HEK293 (cell line): ENCODE results near the gene CAPN8.

Experiments used
- CTCF ChIA-PET: fragments of 350-600 bp; formaldehyde crosslinking; extraction: SDS; loops from one replicate; lab custom pipeline; 2021; ENCODE audit warnings: antibody characterized with exemption; lab: Yijun Ruan, JAX
- POLR2A ChIA-PET: fragments of 300-600 bp; formaldehyde crosslinking; extraction: SDS; loops from one replicate; lab custom pipeline; 2020; ENCODE audit warnings: antibody characterized with exemption, inconsistent platforms; lab: Yijun Ruan, JAX
- H3K27ac ChIP-seq: fragments of 200-500 bp; sonication (Bioruptor generic); 2 replicates; pipeline ENCODE4 v1.5.1; 2014; ENCODE audit warnings: low read depth, low read length, control low read depth, inconsistent platforms; ENCODE audit errors: extremely low read depth
- H3K36me3 ChIP-seq, 2 experiments: fragments of 200-500 bp in 1 of 2; sonication (Bioruptor generic) in 1 of 2; 1 replicate in 1 of 2; 2 replicates in 1 of 2; pipeline ENCODE4 v1.5.1; 2014 to 2017; ENCODE audit warnings: inconsistent platforms in 2 of 2, low read length in 2 of 2; ENCODE audit not compliant: control insufficient read depth in 2 of 2, insufficient read depth in 1 of 2
- H3K4me1 ChIP-seq: fragments of 200-500 bp; sonication (Bioruptor generic); 2 replicates; pipeline ENCODE4 v1.5.1; 2014; ENCODE audit warnings: mild to moderate bottlenecking, low read length, inconsistent platforms; ENCODE audit not compliant: control insufficient read depth, insufficient read depth
- H3K4me3 ChIP-seq: 2 replicates; pipeline ENCODE4 v1.5.1; 2011; ENCODE audit warnings: low read depth, mild to moderate bottlenecking, control low read depth, low read length, moderate library complexity
- H3K9me3 ChIP-seq: fragments of 200-500 bp; sonication (Bioruptor generic); 2 replicates; pipeline ENCODE4 v1.5.1; 2014; ENCODE audit warnings: low read depth, low read length, inconsistent platforms; ENCODE audit not compliant: control insufficient read depth, insufficient read depth
- BCL11A ChIP-seq: fragments of 450-650 bp; formaldehyde crosslinking; IDR thresholded peaks from 2 replicates; pipeline ENCODE4 v1.5.1; 2016; ENCODE audit warnings: low read depth, missing biosample characterization, missing genetic modification characterization
- GLI4 ChIP-seq: fragments of 450-650 bp; formaldehyde crosslinking; IDR thresholded peaks from 2 replicates; pipeline ENCODE4 v1.5.1; 2016; ENCODE audit warnings: missing biosample characterization, missing genetic modification characterization
- HOXA7 ChIP-seq: sonication (generic); formaldehyde crosslinking; IDR thresholded peaks from 2 replicates; pipeline ENCODE4 v1.8.1; 2022; ENCODE audit warnings: missing genetic modification reagents, borderline replicate concordance
- WT1 ChIP-seq: fragments of 450-650 bp; formaldehyde crosslinking; IDR thresholded peaks from 2 replicates; pipeline ENCODE4 v1.5.1; 2016; ENCODE audit warnings: missing biosample characterization, missing genetic modification characterization
- ZBTB17 ChIP-seq: fragments of 450-650 bp; formaldehyde crosslinking; IDR thresholded peaks from 2 replicates; pipeline ENCODE4 v1.5.1; 2016; ENCODE audit warnings: missing biosample characterization, missing genetic modification characterization
- ZFP3 ChIP-seq: fragments of 450-650 bp; formaldehyde crosslinking; IDR thresholded peaks from 2 replicates; pipeline ENCODE4 v1.5.1; 2016; ENCODE audit warnings: low read depth, missing biosample characterization, missing genetic modification characterization
- ZFP37 ChIP-seq: fragments of 450-650 bp; formaldehyde crosslinking; IDR thresholded peaks from 2 replicates; pipeline ENCODE4 v1.5.1; 2016; ENCODE audit warnings: missing biosample characterization, missing genetic modification characterization
- ZIC2 ChIP-seq: fragments of 450-650 bp; formaldehyde crosslinking; IDR thresholded peaks from 2 replicates; pipeline ENCODE4 v1.5.1; 2016; ENCODE audit warnings: missing biosample characterization, missing genetic modification characterization
- ZNF155 ChIP-seq: fragments of 450-650 bp; formaldehyde crosslinking; IDR thresholded peaks from 2 replicates; pipeline ENCODE4 v1.5.1; 2016; ENCODE audit warnings: missing biosample characterization, missing genetic modification characterization
- ZNF184 ChIP-seq: fragments of 450-650 bp; IDR thresholded peaks from 2 replicates; pipeline ENCODE4 v1.5.1; 2018; ENCODE audit warnings: missing biosample characterization, mild to moderate bottlenecking, missing genetic modification characterization
- ZNF19 ChIP-seq: fragments of 450-650 bp; formaldehyde crosslinking; IDR thresholded peaks from 2 replicates; pipeline ENCODE4; 2016; ENCODE audit warnings: missing biosample characterization, missing genetic modification characterization, low read depth
- ZNF2 ChIP-seq: fragments of 450-650 bp; formaldehyde crosslinking; IDR thresholded peaks from 2 replicates; pipeline ENCODE4 v1.5.1; 2016; ENCODE audit warnings: missing biosample characterization, missing genetic modification characterization
- ZNF473 ChIP-seq: fragments of 450-650 bp; formaldehyde crosslinking; IDR thresholded peaks from 2 replicates; pipeline ENCODE4 v1.5.1; 2017; ENCODE audit warnings: missing biosample characterization, missing genetic modification characterization
- ZNF530 ChIP-seq: fragments of 450-650 bp; formaldehyde crosslinking; IDR thresholded peaks from 2 replicates; pipeline ENCODE4 v1.5.1; 2016; ENCODE audit warnings: low read depth, missing biosample characterization, missing genetic modification characterization
- ZNF558 ChIP-seq: fragments of 450-650 bp; formaldehyde crosslinking; IDR thresholded peaks from 2 replicates; pipeline ENCODE4 v1.5.1; 2016; ENCODE audit warnings: missing biosample characterization, missing genetic modification characterization
- ZNF571 ChIP-seq: fragments of 450-650 bp; formaldehyde crosslinking; IDR thresholded peaks from 2 replicates; pipeline ENCODE4 v1.5.0; 2017; ENCODE audit warnings: missing biosample characterization, missing genetic modification characterization
- ZNF600 ChIP-seq: fragments of 450-650 bp; formaldehyde crosslinking; IDR thresholded peaks from 2 replicates; pipeline ENCODE4 v1.5.1; 2016; ENCODE audit warnings: missing biosample characterization, missing genetic modification characterization
- ZNF624 ChIP-seq: fragments of 450-650 bp; formaldehyde crosslinking; IDR thresholded peaks from 2 replicates; pipeline ENCODE4 v1.5.1; 2017; ENCODE audit warnings: missing biosample characterization, missing genetic modification characterization
- ZNF664 ChIP-seq: fragments of 450-650 bp; formaldehyde crosslinking; IDR thresholded peaks from 2 replicates; pipeline ENCODE4 v1.5.1; 2016; ENCODE audit warnings: missing biosample characterization, missing genetic modification characterization
- TF ChIP-seq, protein P1 (sequence below): fragments of 450-650 bp; formaldehyde crosslinking; IDR thresholded peaks from 2 replicates; pipeline ENCODE4 v1.5.1; 2016; ENCODE audit warnings: missing biosample characterization, missing genetic modification characterization, borderline replicate concordance
- TF ChIP-seq, protein P2 (sequence below): fragments of 450-650 bp; formaldehyde crosslinking; IDR thresholded peaks from 2 replicates; pipeline ENCODE4 v1.5.1; 2016; ENCODE audit warnings: missing biosample characterization, missing genetic modification characterization, borderline replicate concordance
- TF ChIP-seq, protein P3 (sequence below): IDR thresholded peaks from 2 replicates; pipeline ENCODE4 v1.6.1; 2011; ENCODE audit warnings: mild to moderate bottlenecking, low read depth, low read length, borderline replicate concordance

The CAPN8 gene

DNA sequence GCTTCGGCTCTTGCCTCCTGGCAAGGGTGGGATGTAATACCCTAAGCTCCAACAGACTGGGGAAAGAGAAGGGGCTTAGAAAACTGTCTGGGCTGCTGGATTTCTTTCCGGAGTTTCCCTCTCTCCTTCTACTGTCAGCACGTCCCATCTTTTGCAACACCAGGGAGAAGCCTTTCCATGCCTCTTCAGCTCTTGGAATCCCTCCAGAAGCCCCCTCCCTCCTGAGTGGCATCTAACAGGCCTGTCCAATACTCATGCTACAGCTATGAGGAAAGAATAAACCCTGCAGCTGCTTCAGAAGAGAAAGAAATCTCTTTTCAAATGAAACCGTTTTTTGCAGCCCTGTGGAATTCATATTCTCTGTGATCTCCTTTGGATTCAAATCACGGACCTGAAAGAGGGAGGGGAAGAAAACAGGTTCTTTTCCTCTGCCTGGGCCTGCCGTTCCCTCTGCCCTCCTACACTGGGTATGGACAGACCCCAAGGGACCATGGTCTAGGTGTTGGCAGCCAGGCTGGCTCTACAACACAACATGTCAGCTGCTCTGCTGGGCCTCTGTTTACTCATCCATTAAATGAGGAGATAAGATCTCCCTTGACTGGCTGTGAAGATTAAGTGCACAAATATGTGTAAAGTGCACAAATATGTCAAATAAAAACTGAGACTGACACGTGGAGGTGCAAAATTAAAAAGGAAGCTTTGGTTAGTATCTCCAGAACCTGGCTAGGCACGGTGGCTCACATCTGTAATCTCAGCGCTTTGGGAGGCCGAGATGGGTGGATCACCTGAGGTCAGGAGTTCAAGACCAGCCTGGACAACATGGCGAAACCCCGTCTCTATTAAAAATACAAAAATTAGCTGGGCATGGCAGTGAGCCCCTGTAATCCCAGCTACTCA, 40.8 kb upstream of the CAPN8 start (continued):
- TF ChIP-seq ZNF19 (tag by site-specific recombination) (no peak), ZFP37 (tag by site-specific recombination) (0 out of 2 replicates have a peak, but pooled peaks have one; percentile 12), ZNF664 (tag by site-specific recombination) (peak; percentile 88), ZNF2 (tag by site-specific recombination) (0 out of 2 replicates have a peak, but pooled peaks have one; percentile 31), ZFP3 (tag by site-specific recombination) (no peak), ZNF155 (tag by site-specific recombination) (no peak), GLI4 (tag by site-specific recombination) (no peak), ZNF558 (no peak), ZIC2 (tag by site-specific recombination) (peak; percentile 22; the same call in 1 of the 2 replicates), ZNF530 (no peak), ZNF624 (tag by site-specific recombination) (no peak), BCL11A (peak; percentile 43; the same call in 1 of the 2 replicates), HOXA7 (no peak), ZNF473 (tag by site-specific recombination) (no peak), ZNF571 (tag by site-specific recombination) (no peak)
- TF ChIP-seq, protein P1, sequence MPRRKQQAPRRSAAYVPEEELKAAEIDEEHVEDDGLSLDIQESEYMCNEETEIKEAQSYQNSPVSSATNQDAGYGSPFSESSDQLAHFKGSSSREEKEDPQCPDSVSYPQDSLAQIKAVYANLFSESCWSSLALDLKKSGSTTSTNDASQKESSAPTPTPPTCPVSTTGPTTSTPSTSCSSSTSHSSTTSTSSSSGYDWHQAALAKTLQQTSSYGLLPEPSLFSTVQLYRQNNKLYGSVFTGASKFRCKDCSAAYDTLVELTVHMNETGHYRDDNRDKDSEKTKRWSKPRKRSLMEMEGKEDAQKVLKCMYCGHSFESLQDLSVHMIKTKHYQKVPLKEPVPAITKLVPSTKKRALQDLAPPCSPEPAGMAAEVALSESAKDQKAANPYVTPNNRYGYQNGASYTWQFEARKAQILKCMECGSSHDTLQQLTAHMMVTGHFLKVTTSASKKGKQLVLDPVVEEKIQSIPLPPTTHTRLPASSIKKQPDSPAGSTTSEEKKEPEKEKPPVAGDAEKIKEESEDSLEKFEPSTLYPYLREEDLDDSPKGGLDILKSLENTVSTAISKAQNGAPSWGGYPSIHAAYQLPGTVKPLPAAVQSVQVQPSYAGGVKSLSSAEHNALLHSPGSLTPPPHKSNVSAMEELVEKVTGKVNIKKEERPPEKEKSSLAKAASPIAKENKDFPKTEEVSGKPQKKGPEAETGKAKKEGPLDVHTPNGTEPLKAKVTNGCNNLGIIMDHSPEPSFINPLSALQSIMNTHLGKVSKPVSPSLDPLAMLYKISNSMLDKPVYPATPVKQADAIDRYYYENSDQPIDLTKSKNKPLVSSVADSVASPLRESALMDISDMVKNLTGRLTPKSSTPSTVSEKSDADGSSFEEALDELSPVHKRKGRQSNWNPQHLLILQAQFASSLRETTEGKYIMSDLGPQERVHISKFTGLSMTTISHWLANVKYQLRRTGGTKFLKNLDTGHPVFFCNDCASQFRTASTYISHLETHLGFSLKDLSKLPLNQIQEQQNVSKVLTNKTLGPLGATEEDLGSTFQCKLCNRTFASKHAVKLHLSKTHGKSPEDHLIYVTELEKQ, result peak; percentile 79; the same call in 1 of the 2 replicates
- TF ChIP-seq, protein P2, sequence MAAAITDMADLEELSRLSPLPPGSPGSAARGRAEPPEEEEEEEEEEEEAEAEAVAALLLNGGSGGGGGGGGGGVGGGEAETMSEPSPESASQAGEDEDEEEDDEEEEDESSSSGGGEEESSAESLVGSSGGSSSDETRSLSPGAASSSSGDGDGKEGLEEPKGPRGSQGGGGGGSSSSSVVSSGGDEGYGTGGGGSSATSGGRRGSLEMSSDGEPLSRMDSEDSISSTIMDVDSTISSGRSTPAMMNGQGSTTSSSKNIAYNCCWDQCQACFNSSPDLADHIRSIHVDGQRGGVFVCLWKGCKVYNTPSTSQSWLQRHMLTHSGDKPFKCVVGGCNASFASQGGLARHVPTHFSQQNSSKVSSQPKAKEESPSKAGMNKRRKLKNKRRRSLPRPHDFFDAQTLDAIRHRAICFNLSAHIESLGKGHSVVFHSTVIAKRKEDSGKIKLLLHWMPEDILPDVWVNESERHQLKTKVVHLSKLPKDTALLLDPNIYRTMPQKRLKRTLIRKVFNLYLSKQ (tag by site-specific recombination), result no peak

DNA sequence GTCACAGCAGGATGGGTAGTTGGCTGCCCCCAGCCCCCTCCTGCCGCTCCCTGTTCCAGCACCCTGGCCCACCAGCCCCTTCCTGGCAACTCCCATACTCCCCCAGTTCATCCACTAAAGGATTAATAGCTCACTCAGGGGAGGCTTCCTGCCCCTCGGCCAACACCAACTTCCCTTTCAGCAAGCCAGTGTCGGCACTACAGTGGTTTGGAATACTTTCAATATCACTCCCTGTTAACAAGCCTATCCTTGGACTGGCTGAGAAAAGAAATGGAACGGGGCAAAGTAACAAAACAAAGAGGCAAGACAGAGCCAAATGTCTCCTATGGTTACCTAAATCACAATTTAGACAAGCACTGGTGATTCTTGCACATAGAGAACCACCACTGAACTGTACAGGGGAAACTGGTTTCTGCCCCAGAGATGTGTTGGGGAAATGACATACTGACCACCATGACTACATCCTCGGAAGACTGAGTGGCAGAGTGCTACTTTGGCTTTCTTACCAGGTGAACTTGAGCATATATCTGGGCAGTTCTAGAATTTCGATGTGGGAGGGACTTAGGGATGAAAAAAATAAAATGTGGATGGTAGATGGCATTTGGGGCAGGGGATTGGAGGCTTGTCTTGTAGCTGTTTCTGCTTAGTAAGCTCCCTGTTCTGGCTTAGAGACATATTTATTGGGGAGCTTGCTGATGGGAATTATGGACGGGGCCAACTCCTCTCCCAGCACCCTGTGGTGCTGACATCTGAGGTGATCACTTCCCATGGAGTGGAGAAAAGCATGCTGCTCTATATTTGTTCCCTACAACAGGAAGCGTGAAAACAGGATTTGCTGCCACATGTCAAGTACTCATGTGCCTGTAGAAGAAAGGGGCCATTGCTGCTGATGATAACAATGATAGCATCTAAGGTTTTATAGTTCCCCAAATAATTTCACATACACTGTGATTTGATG, 39.7 kb upstream of the CAPN8 start:
- H3K4me1 ChIP-seq, result peaks cover 47% of the 10 kb centered on the region
- no peak overlapping the region; the same call in 1 of the 2 replicates for H3K27ac ChIP-seq
- CTCF ChIA-PET, result interaction anchor here (0.6 to 4.9 kb wide), 4 partner anchors 10 to 402 kb away, joined by 3 to 31 read pairs (median 4); no protein-coding TSS in a partner anchor
- H3K36me3 ChIP-seq, result no peaks in the 10 kb centered on the region
- H3K4me3 ChIP-seq, result no peak overlapping the region
- TF ChIP-seq WT1 (tag by site-specific recombination) (peak; percentile 13; the same call in 1 of the 2 replicates), ZIC2 (tag by site-specific recombination) (peak; percentile 30; the same call in 1 of the 2 replicates), ZNF184 (tag by site-specific recombination) (no peak), ZBTB17 (tag by site-specific recombination) (0 out of 2 replicates have a peak, but pooled peaks have one; percentile 24), ZNF600 (tag by site-specific recombination) (peak; percentile 64; the same call in 1 of the 2 replicates)
- TF ChIP-seq, protein P3, sequence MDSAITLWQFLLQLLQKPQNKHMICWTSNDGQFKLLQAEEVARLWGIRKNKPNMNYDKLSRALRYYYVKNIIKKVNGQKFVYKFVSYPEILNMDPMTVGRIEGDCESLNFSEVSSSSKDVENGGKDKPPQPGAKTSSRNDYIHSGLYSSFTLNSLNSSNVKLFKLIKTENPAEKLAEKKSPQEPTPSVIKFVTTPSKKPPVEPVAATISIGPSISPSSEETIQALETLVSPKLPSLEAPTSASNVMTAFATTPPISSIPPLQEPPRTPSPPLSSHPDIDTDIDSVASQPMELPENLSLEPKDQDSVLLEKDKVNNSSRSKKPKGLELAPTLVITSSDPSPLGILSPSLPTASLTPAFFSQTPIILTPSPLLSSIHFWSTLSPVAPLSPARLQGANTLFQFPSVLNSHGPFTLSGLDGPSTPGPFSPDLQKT, result no peak
- POLR2A ChIA-PET, result interaction anchor here (0.5 to 2.6 kb wide), 4 partner anchors 10 to 39 kb away, joined by 3 to 15 read pairs (median 4); no protein-coding TSS in a partner anchor
- no peaks in the 10 kb centered on the region for H3K9me3 ChIP-seq
